GM18520 (cell line): ENCODE measurements around the gene FYB1.

Source experiments
- ATAC-seq: cut with Tn5 transposase; IDR thresholded peaks from one replicate; pipeline ENCODE4 v1.9.1; 2021; ENCODE audit not compliant: unreplicated experiment

Gene FYB1

DNA sequence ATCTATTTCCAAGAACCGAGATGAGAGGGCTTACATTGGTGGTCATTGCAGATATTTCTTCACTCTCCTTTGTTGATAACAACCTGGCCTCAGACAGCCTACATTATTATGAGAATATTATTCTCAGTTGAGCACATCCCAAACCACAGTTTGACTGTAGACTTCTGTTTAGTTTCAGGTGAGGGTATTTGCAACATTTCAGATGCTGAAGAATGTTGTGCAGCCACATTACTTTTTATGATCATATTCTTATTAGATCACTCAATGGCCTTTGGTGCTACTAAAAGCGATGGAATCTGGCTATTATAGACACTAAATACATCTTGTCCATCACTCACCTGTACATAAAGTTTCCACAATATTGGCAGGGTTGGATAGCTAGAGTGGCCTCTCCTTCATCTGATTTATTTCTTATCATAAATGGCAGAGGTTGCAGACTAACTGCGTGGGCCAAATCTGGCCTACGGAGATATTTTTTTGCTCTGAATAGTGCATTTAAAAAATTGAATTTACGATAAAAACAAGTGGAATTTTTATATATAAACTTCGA, 119.0 kb downstream of the FYB1 start:
- ATAC-seq, result no peak

DNA sequence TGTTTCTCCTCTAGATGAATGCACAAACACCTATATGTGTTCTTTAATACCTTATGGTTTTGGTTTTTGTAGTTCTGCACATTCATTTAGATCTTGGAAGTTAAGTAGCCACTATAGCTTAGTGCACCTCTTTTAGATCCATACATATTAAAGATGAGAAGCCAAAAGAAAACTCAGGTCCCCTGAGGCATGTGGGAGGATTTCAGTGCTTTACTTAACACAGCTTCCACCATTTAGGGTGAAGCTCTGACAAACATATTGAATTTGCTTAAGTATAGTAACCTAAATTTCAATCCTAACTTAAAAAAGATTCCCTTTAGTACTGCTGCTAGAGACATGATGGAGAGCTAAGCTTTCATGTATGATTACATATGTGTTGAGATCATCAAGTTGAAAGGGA, 119.5 kb downstream of the FYB1 start:
- no peak for ATAC-seq

DNA sequence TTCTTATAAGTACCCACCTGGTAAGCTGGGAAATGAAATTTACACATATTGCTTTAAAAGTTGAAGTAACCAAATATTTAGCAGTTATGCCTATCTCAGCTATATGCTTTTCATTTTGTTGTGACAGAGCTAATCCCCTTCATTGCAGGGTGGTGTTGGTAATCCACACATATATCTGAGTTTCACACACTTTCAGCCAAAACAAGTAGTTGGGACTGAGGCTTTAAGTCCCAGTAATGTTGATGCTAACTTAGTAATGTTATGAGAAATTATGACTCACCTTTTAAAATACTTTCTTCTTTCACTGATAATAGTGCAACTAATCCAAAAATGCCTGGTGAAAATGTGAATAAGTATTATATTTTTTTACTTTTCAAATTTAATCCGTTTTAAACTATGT, 126.0 kb downstream of the FYB1 start:
- ATAC-seq, result no peak

DNA sequence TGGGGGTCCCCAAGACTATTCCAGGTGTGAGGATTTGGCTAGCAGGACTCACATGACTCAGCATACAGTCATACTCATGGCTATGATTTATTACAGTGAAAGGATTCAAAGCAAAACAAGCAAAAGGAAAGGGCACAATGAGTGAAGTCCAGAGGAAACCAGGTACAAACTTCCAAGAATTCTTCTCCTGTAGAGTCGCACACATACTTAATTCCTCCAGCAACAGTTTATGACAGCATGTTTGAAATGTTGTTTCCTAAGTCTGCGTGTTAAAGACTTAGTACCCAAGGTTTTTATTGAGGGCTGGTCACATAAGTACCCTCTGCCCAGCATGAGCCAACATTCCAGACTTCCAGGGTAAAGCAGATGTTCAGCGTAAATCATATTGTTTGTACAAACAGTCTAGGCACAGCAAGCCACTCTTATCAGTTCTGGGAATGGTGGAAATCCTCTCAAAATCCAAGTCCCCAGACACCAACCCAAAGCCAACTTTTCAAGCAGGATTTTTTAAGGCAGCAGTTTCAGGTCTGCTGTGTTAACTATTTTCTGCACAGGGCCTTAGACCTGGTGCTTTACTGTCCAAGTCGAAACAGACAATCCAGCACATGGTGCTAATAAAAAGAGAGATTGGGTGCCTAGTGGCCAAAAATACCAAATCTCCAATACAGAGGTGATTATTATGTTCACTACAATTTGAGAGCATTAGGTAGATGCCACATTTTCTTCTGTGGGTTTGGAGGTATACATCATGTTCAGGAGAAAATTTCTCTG, 126.6 kb downstream of the FYB1 start:
- no peak for ATAC-seq

DNA sequence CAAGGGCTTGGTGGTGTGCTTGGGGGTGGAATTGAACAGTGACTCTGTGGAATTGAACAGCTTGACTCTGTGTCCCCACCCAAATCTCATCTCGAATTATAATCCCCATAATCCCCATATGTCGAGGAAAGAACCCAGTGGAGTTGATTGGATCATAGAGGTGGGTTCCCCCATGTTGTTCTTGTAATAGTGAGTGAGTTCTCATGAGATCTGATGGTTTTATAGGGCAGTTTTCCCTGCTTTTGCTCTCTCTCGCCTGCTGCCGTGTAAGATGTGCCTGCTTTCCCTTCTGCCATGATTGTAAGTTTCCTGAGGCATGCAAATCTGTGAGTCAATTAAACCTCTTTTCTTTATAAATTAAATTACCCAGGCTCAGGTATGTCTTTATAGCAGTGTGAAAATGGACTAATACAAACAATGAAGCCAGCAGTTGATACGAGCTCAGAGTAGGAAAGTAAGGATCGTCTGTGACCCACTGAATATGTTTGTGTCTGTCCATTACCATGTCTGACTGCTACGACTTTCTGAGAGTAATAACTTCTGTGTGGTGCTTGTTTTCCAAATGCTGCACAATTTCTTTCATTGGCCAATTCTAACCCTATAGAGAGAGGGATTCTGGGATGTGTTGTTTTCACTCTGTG, 127.3 kb downstream of the FYB1 start:
- ATAC-seq, result no peak

DNA sequence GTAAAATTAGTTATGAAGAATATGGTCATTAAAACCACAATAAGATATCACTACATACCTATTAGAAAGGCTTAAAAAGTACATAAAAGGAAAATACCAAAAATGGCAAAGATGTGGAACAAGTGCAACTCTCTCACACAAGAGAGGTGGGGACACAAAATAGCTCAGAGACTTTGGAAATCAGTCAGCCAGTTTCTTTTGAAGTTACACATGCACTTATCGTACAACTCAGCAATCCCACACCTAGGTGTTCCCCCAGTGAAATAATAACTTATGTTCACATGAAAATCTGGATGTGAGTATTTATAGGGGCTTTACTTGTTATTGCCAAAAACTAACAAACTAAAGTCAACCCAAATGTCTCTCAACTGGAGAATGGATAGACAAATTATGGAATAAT, 135.4 kb downstream of the FYB1 start:
- no peak for ATAC-seq

DNA sequence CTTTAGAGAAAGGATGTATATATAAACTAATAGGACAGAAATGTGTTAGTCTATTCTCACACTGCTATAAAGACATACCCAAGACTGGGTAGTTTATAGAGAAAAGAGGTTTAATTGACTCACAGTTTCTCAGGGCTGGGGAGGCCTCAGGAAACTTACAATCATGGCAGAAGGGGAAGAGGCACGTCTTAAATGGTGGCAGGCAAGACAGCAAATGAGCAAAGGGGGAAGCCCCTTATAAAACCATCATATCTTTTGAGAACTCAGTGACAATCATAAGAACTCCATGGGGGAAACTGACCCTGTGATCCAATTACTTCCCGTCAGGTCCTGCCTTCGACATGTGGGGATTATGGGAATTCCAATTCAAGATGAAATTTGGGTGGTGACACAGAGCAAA, 136.4 kb downstream of the FYB1 start:
- no peak for ATAC-seq

DNA sequence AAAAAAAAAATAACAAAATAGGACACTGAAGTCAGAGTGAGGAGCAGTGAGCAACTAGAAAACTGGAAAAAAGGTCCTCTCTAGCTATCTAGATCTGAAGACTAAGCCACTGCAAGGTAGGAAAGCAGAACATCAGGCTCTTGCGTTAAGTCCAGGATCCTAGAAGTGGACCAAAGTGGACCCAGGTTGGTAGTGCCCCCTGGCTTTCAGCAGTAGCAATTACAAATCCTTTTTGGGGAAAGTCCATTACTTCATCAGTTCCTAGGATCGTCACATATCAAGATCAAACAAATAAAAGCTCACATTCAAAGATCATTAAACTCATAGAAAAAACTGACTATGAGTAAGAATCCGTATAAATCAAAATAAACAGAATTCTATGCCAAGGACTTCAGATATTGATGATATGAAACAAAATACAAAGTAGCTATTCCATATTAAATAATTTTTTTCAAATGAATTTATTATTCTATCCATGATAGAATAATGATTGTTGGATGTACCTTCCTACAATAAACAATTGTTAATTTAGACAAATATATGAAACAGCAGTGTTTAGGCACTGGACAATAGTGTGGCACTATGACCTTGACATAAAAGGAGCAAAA, 138.7 kb downstream of the FYB1 start:
- ATAC-seq, result peak; percentile 36

DNA sequence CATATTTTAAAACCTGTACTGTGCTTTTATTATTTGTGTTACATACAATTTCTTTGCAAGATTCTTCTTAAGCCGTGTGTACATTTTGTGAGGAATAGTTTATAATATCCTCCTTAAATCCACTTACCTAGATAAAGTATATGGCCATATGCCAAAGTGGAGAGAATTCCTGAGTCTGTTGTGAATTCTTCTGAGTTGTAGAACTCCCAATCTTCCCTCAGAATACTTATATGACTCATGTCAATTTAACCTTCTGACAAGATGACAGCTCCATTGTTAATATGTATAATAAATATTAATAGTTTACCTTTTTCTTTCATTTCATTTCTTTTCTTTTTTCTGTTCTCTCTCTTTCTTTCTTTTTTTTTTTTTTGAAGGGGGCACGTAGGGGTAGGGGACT, 139.2 kb downstream of the FYB1 start:
- no peak for ATAC-seq

DNA sequence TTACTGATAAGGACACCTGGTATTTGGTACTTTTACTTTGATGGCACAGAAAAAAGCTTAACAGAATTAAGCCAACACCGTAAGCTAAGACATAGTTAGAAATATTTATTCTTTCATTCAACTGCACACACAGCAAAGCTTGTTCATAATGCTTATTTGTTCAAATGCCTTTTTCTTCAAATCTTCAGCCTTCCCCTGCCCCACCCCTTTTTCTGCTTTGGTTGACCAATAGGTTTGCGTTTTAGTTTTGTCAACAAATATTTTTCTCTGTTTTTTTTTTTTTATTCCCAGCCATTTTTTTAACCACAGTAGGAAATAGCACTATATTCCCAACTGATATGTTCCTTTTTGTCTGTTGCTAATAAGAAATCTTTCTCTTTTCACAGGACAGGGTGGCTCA, 140.2 kb downstream of the FYB1 start:
- ATAC-seq, result no peak

DNA sequence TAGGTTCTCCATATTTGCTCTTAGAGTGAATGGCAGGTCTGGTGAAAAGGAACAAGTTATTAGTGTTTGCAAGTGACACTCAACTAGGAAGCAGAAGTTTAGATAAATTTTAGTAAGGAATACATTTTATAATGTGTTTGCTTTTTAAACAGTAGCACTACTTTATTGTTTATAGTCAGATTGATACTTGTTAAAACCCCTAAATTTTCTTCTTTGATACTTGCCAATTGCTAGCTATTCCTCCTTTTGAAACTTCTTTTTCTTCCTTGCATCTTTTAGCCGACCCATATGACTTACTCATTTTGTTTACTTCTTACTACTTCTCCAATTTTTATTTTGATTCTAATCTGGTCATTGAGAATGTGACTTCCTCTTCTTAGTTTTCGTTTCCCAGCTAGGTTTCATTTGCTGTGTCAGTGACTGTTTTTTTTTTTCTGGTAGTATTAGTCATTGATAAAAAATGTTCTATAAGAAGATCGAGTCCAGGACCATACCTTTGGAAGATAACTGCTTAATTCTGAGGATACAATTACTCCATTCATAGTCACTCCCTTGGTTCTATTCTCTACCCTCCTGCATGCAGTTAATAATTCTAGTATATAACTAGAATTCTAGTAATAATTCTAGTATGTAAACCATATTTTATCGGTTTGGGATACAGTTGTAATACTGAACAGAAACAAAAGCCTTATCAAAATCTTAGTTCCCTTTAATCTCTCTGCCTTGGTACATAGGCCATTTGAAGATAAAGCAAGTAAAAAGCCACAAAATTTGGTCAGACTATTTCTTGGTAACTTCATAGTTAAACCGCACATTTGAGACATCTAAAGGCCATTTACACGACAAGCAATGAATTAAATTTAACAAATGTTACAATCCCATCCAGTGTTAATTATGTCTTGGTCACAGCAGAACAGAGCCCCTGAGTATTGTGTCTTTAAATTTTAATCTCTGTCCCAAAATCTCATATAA, 142.3 kb downstream of the FYB1 start:
- ATAC-seq, result peak; percentile 15

DNA sequence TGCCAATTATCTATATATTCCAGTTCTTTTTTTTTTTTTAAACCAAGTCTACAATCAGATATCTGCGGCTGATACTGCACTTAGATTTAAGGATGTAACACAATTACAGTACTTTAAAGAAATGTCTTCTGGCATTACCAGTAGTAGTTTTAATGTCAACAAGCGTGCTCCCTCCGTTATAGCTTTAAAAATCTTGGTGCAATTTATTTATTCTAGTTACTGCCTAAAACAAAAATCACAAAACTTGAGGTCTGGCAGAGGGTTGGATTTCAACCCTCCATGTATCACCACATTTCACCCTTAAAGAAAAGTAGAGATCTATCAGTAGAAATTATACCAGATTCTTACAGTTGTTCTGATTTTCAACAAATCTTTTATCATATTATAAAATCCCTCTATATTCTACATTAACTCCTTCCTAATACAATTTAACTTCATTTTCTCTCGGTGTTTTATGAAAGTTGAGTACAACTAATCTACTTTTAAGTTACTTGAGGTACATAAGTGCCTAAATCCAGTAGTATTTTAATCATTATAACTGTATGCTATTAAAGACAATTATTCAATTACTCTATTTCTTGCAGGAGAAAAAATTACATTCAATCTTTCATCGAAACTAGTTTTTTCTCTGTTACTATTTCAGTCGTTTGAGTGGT, 143.1 kb downstream of the FYB1 start:
- no peak for ATAC-seq

DNA sequence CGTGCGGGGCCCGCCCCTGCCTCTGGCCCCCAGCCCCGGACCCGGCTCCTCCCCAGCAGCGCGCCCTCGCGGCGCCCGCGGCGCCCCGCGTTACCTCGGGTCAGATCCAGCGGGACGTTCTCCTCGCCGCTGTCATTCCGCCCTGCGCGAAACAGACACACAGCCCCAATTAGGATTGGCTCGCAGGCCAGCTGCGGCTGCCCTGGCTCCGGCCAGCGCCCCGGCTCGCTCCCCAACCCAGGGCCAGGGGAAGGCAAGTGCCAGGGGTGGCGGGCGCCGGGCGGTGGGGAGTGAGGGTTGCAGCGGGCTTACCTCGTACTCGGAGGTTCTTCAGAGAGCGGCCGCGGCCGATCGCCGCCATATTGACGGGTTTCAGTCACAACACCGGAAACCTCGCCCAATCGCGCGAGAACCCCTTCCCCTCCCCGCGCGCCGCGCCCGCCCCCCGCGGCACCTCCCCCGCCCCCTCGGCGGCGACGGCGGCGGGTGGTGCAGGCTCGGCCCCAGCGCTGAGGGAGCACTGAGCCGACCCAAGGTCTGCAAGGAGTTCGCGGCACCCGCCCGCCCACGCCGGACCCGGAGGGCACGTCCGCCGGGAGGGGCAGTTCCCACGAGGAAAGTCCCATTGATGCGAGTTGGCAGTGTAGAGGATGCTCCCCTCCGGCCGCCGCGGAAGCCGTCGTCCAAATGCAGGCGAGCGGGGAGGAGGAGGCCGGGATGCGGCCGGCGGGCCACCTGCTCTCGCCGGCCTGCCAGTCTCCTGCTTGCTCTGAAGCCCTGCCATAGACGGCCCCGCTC, 145.1 kb downstream of the FYB1 start, which contains the start of gene RICTOR:
RICTOR (minus strand) TSS at position 383 of the 798 bp plus-strand sequence; CDS start at position 361, 22 bp downstream.
- ATAC-seq, result peak; percentile 63

DNA sequence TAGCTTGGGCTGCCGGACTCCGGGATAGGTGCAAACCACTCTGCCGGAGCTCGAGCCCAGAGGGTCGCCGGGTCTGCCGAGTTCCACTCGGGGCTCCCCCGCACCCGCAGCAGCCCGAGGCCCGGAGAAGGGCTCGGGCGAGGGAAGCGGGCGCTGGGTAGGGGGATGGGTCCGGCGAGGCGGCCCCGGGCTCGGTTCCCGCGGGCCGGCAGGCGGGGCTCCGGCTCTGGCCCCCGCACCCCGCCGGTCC, 145.7 kb downstream of the FYB1 start:
- peak; percentile 8 for ATAC-seq

DNA sequence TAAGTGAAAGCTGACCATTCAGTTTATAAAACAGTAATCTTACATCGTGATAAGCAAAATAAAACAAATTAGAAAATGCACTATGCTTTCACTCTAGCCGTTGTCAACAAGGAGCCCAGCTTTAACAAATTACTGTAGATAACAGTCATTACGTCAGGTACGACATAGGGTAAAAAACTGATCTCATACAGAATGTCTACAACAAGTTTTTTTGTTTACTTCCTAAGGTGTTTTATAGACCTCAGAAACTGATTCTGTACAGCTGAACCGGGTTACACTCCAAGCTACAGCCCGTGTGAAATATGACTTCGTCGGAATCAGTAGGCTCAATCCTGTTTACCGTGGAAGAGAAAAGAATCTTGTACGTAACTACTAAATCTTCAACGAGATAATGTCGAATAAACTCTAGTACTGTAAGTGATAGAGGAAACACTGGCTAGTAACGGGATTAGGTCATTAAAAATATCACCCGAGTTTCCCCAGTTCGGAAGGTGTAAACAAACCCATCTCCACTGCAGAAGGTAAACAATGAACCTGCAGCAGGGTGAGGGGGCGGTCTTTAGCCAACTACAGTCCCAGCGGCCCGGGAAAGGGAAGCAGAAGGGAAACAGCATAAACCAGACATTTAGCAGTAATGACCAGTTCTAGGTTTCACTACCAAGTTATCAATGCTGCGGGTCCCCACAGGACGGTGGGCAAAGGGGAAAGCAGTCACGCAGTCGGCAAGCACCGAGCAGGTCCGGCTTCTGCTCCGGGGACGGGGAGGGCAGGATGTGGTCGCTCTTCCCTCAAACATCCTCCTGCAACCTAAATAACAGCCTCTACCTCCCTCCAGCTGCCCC, 146.2 kb downstream of the FYB1 start:
- peak; percentile 21 for ATAC-seq

DNA sequence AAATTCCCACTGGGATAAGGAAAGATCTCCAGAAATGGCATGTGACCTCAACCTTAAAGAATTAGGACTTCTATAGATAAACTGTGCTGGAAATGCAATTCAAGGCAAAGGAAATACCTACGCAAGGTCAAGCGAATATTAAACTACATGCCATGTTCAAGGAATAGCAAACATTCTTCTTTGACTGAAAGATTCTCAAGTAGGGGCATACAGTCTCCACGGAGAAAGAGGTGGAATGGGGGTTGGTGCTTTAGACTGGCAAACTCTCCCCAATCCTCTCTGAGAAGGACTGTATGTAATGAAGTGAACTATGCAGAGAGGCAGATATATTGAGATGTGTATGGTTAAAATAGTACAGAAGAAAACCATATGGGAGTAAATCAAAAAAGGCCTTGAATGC, 151.3 kb downstream of the FYB1 start:
- no peak for ATAC-seq

DNA sequence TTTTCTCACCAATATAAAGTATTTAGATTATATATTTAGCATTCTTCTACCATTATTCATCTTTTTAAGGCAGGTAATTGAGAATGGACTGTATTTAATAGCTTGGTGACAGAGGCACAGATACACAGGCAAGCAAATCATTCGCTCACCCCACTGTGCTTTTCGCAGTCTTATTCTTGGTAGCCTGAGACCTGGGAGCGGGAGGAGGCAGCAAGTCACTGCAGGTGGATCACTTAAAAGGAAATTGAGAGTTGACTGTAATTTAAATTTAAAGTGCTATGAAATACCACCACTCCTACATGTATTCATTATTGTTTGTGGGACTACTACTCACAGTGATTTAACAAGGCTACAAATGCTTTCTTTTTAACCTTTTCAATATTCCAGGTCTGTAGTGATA, 154.9 kb downstream of the FYB1 start:
- no peak for ATAC-seq

DNA sequence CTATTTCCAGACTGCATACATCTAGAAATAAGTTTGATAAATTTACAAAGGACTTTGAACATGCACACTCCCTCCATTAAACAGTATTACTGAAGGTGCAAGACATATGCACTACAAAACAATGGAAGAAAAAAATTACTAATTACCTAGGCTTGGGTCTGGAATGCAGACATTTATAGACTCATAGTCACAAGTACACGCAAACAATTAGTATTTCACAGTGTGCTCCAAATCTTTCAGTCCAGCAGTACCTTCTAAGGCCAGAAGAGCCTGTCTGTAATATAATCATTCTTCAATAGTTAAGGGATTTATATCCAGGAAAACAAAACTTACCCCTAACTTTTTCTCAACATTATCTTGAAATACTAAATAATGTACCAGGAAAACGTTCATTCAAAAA, 156.3 kb downstream of the FYB1 start:
- ATAC-seq, result no peak

DNA sequence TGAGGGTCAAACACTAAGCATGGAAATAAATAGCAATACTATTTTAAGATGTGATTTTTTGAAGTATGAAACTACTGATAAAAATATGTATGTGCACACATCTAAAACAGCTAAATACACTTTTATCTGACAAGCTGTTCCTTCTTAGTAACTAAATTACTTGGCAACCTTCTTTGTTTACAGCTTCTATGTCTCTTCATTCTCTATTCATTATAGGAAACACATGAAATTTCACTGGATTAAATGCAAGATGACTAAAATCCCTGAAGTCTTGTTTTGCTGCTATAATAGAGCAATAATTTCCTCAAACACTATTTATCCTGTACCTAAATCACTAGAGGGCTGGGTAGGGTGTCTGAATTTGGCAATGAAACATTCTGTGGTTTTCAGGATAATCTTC, 156.8 kb downstream of the FYB1 start:
- ATAC-seq, result no peak
